NCI-H2171 treated with DMSO at 0.1 percent for 48 hours (cell line): Measurements from ENCODE around the gene SYT1.
"Not testable (repeated sequence)": the region's sequence is repeated elsewhere in the genome, so short reads cannot be mapped to it uniquely, and the experiment has no call there.

Experiments
- DNase-seq: peaks from one replicate; lab custom pipeline; 2025; lab: John Stamatoyannopoulos, UW

The SYT1 gene

DNA sequence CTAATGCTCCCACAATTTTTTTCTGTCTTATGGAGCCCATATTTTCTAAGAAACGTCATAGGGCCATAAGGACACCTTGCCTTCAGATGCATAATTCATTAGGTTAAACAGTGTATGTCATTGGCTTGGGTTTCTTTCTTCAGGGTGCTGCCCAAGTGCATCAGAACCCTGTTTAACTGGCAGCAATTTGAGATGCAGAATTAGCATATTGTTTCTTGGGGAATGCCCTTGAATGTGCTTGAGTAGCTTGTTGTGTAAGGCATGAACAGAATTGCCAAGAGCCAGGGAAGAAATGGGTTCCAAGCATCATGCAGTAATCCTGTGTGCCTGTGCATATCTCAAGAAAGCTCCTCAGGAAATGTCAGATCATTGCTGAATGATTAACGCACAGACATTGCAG lies 277.2 kb downstream of the SYT1 start:
- no peak for DNase-seq

GRCh38 chr12:79143803-79144202 lies 279.2 kb downstream of the SYT1 start:
- DNase-seq = peak; percentile 25

DNA sequence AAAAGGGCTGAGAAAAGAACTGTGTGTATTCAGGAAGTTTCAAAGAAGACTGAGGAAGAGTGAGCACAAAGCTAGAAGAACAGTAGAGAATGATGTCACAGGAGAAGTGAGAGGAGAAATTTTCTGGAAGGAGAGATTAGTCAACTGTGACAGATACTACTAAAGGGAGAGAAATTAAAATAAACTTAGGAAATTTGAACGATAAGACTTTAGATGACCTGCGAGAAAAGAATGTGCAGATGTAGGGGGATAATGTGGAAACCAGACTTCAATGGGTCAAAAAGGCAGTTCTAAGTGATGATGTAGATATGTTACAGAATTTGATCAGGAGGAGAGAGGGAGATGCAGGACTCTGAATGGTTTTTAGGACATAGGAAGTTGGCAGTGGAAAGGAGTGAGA lies 287.4 kb downstream of the SYT1 start:
- DNase-seq = no peak

DNA sequence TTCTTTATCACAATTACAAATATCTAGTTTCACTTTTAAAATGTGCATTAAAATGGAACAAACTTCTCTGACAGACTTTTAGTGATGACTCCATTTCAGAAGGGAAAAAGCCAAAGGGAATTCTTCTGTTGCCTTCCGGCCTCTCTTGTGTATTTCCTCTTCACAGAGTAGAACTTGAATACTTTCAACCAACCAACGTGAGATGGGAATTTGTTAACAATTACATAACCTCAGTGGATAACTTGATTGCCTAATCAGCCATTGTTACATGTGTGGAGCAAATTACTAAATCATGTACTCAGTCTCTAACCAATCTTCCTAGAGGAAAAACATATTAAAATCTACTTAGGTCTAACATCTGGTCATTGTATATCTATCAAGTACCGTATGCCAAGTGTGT lies 291.1 kb downstream of the SYT1 start:
- no peak for DNase-seq

- no peak for DNase-seq
Observed at GRCh38 chr12:79156846-79157463, 292.4 kb downstream of the SYT1 start.

- no peak for DNase-seq
Observed at GRCh38 chr12:79161249-79161934, 296.8 kb downstream of the SYT1 start.

GRCh38 chr12:79162147-79162772 lies 297.7 kb downstream of the SYT1 start:
- no peak for DNase-seq

DNA sequence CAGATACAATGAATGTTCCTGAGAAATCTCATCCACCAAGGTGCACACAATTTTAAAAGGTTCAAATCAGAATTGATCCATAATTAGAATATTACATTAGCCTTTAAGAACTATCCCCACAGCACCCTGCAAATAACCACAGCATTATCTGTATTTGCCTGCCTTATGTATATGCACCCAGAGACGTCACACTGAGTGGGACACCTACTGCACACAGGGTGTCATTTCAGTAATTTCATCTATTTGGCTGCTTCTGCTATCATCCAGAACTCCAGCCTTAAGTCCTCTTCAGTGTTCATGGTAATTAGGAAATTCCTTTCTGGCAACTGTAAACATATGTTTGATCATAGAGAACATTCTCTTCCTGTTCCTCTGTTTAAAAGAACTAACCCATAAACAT lies 298.4 kb downstream of the SYT1 start:
- no peak for DNase-seq

DNA sequence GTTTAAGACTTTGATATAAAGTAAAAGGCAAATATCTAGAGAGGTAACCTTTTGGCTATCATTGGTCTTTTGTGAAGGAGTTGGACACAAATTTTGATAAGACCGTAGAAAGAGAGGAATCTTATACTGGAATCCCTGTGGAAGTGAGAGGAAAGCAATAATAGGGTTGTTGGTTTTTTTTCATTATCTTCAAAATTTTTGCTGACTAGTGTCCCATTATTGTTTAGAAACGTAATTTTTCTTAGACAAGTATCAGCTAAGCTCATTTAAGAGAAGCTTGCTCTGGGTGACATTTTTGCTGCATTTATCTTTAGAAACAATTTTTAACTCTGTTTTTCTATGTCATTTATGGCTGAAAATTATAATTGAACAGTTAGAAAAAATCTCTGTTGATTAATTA lies 300.3 kb downstream of the SYT1 start:
- no peak for DNase-seq

DNA sequence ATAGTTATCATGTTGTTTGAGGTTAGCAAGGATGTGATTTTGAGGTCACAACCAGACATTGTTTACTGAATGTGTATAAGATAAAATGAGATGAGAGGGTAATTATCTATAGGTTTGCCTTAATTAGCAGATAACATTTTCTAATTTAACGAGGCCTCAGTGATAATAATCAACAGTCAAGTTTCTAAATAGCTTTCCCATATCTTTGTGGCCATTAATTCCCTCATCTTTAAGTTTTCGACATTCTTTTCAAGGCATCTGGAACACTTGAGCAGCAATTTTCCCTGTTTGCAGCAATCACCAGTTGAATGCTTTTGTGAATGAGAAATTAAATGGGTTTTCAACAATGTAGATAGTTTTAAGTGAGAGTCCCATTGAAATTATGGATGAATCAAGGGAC lies 304.1 kb downstream of the SYT1 start:
- no peak for DNase-seq

GRCh38 chr12:79174626-79175025 lies 310.1 kb downstream of the SYT1 start:
- peak; percentile 32 for DNase-seq

- DNase-seq = no peak
Observed at GRCh38 chr12:79183003-79183402, 318.4 kb downstream of the SYT1 start.

DNA sequence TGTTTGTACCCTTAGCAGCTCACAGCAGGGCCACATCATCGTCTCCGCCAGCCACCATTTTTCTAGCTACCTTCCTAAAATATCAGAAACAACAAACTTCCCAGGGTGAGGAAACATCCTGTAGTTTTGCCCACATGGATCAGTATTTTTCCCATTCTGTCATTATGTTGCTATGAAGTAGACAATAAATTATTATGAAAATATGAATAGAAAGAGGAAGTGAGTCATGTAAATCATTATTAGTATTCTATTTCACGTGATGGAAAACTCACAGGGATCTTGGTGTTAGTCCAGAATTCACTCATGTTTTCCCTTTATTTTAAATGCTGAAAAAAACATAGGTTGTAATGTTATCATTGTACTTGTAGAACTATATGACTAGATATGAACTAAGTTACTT lies 319.4 kb downstream of the SYT1 start:
- no peak for DNase-seq

DNA sequence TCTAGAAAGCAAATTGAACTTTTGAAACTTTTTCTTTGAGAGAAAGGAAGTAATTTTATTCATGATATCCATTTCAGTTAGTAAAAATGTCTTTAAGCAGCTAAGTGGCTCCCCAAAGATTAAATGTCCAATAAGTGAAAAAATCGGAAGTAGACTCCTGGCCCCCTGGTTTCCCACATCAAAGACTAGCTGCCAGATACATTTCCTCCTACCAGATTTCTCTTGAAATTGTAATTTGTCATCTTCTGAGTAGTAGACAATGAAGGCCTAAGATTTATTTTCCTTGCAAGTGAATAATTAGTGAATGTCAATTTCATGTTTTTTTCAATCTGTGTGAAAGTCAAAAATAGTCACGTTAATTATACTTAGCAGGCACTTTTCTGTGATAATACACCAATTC lies 321.9 kb downstream of the SYT1 start:
- DNase-seq = peak; percentile 48

DNA sequence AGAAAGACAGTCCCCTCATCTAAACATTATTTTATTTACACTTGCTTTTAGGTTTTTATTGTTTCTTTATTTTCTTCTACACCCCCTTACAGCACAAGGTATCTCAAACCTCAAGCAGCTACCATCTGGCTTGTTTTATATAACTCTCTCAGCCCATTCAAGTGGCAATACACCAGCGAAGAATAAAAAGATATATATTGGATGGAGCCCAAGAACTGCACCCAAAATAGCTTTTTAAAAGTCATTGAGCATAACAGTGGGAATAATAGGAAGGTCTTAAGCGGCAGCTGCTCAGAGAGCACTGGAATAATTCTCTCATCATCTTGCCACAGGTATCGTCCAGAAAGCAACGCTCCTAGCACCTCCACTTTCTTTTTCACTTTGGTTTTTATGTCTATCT lies 322.5 kb downstream of the SYT1 start:
- peak; percentile 88 for DNase-seq

DNA sequence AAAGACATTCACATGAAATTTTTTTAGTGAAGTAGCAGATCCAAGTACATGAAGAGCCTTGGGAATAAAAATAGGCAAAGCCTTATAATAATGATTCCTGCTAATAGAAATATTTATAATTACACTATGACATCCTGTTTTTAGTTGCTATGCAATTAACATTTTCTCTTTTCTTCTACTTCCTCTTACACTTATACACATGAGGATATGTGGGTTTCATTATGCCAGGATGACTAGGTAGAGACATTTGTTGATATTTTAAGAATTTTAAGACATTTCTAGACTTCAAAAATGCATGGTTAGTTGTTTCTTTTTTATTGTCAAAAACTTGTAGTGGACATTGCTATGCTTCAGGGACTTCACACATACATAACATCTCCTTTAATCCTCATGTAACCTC lies 326.8 kb downstream of the SYT1 start:
- DNase-seq = no peak

- DNase-seq = no peak
Observed at GRCh38 chr12:79194595-79194994, 330.0 kb downstream of the SYT1 start.

DNA sequence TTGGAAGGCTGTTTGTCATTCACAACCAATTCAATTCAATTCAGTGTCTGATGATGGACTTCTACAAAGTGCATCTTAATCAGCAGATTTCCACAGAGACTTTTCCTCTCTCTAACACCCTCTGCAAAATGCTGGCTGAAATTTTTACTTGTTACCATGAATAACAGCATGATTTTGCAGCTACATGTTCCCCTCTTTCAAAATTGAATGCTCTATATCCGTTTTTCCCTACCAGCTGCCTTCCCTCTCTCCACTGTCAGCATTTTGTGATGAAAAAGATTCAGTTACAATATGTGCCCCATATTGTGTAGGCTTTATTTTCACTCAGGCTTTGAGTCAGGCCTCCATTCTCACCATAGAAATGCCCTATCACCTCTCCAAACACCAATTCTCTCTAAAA lies 334.6 kb downstream of the SYT1 start:
- DNase-seq = no peak

- no peak for DNase-seq
Observed at GRCh38 chr12:79200176-79200575, 335.6 kb downstream of the SYT1 start.

- no peak for DNase-seq
Observed at GRCh38 chr12:79203058-79203647, 338.6 kb downstream of the SYT1 start.

GRCh38 chr12:79206871-79207270 lies 342.3 kb downstream of the SYT1 start:
- no peak for DNase-seq

DNA sequence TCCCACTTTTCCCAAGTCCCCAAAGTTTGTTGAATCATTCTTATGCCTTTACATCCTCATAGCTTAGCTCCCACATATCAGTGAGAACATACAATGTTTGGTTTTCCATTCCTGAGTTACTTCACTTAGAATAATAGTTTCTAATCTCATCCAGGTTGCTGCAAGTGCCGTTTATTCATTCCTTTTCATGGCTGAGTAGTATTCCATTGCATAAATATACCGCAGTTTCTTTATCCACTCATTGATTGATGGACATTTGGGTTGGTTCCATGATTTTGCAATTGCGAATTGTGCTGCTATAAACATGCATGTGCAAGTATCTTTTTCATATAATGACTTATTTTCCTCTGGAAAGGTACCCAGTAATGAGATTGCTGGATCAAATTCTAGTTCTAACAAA lies 345.8 kb downstream of the SYT1 start:
- not testable (repeated sequence) for DNase-seq

DNA sequence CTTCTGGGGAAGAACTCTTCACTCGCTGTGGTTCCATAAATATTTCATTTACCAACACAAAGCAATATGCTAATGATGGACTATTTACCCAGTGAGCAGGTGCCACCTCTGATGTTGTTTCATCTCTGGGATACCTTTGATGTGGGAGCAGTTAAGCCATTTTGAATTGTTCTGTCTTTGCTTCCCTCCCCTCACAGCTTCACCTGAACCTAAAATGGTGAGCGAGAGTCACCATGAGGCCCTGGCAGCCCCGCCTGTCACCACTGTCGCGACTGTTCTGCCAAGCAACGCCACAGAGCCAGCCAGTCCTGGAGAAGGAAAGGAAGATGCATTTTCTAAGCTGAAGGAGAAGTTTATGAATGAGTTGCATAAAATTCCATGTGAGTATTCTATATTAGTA lies 352.7 kb downstream of the SYT1 start:
- DNase-seq = no peak
